Measurements from ENCODE around the gene ATP9B.

Gene ATP9B

GRCh38 chr18:79200546-79201268 is 131.5 kb downstream of the ATP9B start:
- H3K36me3 ChIP-seq (replicated peaks; ENCODE audit: low read depth, low read length) = peaks cover 5% of the 10 kb centered on the region
- no peak overlapping the region for H3K4me3 ChIP-seq (ENCODE audit: low read length)
- H3K79me2 ChIP-seq (ENCODE audit: low read length) = no peaks in the 10 kb centered on the region
- H3K27me3 ChIP-seq (ENCODE audit: low read depth, low read length) = no peaks in the 10 kb centered on the region
- TF ChIP-seq CTCF (IDR thresholded peaks at IDR 0.05; ENCODE audit: low read depth, low read length) (no peak), EZH2phosphoT487 (IDR thresholded peaks at IDR 0.05; ENCODE audit: low read depth) (no peak)
- H3K4me1 ChIP-seq (ENCODE audit: low read length) = no peaks in the 10 kb centered on the region
- H3K9ac ChIP-seq (ENCODE audit: low read length) = no peak overlapping the region
- no peak overlapping the region for H3K27ac ChIP-seq (ENCODE audit: low read length)
- no peaks in the 10 kb centered on the region for H3K9me3 ChIP-seq (ENCODE audit: insufficient read depth, low read length)
- H3K4me2 ChIP-seq (ENCODE audit: low read length) = no peak overlapping the region
- H4K20me1 ChIP-seq (ENCODE audit: insufficient read depth, low read length) = no peaks in the 10 kb centered on the region
- no peak overlapping the region for H2AFZ ChIP-seq (ENCODE audit: low read depth, low read length)

DNA sequence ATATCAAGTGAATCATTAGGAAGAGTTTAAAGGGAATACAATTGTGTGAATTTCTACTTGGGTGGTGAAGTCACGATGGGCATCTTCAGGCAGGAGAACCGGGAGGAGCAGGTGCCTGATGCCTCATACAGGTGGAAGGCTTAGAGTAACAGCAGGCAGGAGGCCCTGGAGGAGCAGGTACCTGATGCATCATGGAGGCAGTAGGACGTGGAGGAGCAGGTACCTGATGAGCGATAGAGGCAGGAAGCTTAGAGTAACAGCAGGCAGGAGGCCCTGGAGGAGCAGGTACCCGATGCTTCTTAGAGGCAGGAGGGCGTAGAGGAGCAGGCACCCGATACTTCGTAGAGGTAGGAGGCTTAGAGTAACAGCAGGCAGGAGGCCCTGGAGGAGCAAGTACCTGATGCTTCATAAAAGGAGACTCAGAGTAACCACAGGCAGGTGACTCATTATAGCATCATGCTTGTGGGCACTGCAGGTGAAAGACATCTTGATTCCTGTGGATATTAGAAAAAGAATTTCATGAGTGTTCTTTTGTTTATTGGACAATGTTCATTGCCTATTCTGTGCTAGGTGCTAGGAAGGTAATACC is 133.9 kb downstream of the ATP9B start:
- H3K4me2 ChIP-seq (ENCODE audit: low read length) = no peak overlapping the region

DNA sequence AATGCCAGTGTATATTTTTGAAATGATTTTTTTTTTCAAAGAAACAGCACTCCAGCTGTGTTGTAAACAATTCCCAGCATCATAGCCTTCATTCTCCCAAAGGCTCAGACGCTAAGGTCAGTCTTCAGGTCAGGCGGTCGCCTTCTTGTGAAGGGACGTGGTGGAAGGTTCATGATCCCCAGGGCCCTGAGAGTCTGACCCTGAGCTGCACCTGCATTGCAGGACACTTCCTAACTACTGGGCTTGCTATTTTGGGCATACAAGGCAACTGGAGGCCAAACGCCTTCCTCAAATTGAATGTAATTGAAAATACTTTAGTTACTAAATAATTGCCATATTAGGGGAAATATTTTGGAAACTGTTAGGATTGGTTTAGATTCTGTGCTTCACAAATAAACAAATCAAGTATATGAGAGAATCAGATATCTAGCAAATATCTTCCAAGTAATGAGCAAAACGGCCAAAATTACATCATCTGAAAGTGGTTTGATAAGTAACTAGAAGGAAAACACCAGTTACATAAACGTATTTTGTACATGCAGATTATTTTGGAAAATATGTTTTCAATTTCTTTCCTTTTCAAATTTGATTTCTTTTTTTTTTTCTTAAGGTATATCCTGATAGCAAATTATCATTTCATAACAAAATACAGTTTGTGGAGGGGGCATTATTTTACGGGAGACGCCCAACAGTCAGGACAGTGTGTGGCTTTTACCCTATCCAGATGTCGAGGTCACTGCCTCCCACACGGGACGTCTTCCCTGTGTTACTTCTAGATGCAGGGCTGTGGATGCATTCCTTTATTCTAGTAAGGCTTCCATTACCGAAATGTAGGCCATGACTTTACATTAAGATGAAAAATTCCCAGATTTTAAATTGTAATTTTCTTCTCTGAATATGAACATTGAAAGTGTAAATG is 136.0 kb downstream of the ATP9B start:
- Histone ChIP-seq H3K27ac (ENCODE audit: low read length) (no peak overlapping the region), H3K4me2 (ENCODE audit: low read length) (no peak overlapping the region)

More for the DNA sequence above, 133.9 kb downstream of the ATP9B start:
- no peaks in the 10 kb centered on the region for H3K27me3 ChIP-seq (ENCODE audit: low read depth, low read length)
- peaks cover 2% of the 10 kb centered on the region for H3K36me3 ChIP-seq (replicated peaks; ENCODE audit: low read depth, low read length)
- H3K27ac ChIP-seq (ENCODE audit: low read length) = no peak overlapping the region
- H3K9ac ChIP-seq (ENCODE audit: low read length) = no peak overlapping the region
- no peaks in the 10 kb centered on the region for H3K4me1 ChIP-seq (ENCODE audit: low read length)
- H2AFZ ChIP-seq (ENCODE audit: low read depth, low read length) = no peak overlapping the region
- no peaks in the 10 kb centered on the region for H3K9me3 ChIP-seq (ENCODE audit: insufficient read depth, low read length)
- TF ChIP-seq CTCF (IDR thresholded peaks at IDR 0.05; ENCODE audit: low read depth, low read length) = no peak
- TF ChIP-seq EZH2phosphoT487 (IDR thresholded peaks at IDR 0.05; ENCODE audit: low read depth) = no peak
- H3K79me2 ChIP-seq (ENCODE audit: low read length) = no peaks in the 10 kb centered on the region
- H3K4me3 ChIP-seq (ENCODE audit: low read length) = no peak overlapping the region
- H4K20me1 ChIP-seq (ENCODE audit: insufficient read depth, low read length) = no peaks in the 10 kb centered on the region

More for the DNA sequence above, 136.0 kb downstream of the ATP9B start:
- no peak overlapping the region for H3K9ac ChIP-seq (ENCODE audit: low read length)
- H2AFZ ChIP-seq (ENCODE audit: low read depth, low read length) = no peak overlapping the region
- peaks cover 2% of the 10 kb centered on the region; the same call in 1 of the 2 replicates for H4K20me1 ChIP-seq (ENCODE audit: insufficient read depth, low read length)
- H3K9me3 ChIP-seq (ENCODE audit: insufficient read depth, low read length) = no peaks in the 10 kb centered on the region
- no peaks in the 10 kb centered on the region for H3K79me2 ChIP-seq (ENCODE audit: low read length)
- no peak overlapping the region for H3K4me3 ChIP-seq (ENCODE audit: low read length)
- TF ChIP-seq EZH2phosphoT487 (IDR thresholded peaks at IDR 0.05; ENCODE audit: low read depth) = no peak
- no peak for TF ChIP-seq CTCF (IDR thresholded peaks at IDR 0.05; ENCODE audit: low read depth, low read length)
- peaks cover 4% of the 10 kb centered on the region; the same call in 1 of the 2 replicates for H3K4me1 ChIP-seq (ENCODE audit: low read length)
- H3K36me3 ChIP-seq (replicated peaks; ENCODE audit: low read depth, low read length) = peaks cover 2% of the 10 kb centered on the region
- H3K27me3 ChIP-seq (ENCODE audit: low read depth, low read length) = no peaks in the 10 kb centered on the region
